ENCODE measurements around the gene JSRP1. TPM values are rescaled to one million over a fixed set of nuclear protein-coding genes. Genes with fewer than 3 reads are reported as not detected.
A peak's percentile ranks its signal among the peaks of the same experiment; 100 is the strongest.

The JSRP1 gene
- total RNA-seq, 4 donors from 2014 or later = 1.5 TPM; not detected in 3

DNA sequence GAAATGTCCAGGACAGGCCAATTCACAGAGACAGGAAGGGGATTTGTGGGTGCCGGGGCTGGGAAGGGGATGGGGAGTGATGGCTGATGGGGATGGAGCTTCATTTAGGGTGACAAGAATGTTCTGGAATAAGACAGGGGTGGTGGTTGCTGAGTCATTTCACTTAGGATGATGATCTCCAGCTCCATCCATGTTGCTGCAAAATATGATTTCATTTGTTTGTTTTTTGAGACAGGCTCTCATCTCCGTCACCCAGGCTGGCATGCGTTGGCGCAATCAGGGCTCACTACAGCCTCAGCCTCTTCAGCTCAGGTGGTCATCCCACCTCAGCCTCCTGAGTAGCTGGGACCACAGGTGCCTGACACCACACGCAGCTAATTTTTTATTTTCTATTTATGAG, 3.1 kb upstream of the JSRP1 start:
- WGBS, 2 donors = 74 to 79% methylated on average over 5 of the region's 5 CpGs
- peaks cover 0 to 3% (median 0%) of the 10 kb centered on the region in 4 donors for H3K27me3 ChIP-seq
- H3K4me1 ChIP-seq = peaks cover 0 to 13% (median 0%) of the 10 kb centered on the region in 3 donors
- no peak overlapping the region for H3K27ac ChIP-seq
- no peak overlapping the region for H3K4me3 ChIP-seq
- H3K9me3 ChIP-seq = no peaks in the 10 kb centered on the region
- DNase-seq = no peak
- intact Hi-C loops (cut with DNase I) = no loop called here
- TF ChIP-seq CTCF (IDR thresholded peaks at IDR 0.05) = no peak
- TF ChIP-seq POLR2A (IDR thresholded peaks at IDR 0.05) = no peak
- no peaks in the 10 kb centered on the region for H3K36me3 ChIP-seq

GRCh38 chr19:2255112-2255845, 938 bp downstream of the JSRP1 start:
- TF ChIP-seq POLR2A (IDR thresholded peaks at IDR 0.05) = no peak
- TF ChIP-seq CTCF (IDR thresholded peaks at IDR 0.05) = no peak
- Histone ChIP-seq H3K4me3 (no peak overlapping the region), H3K36me3 (no peaks in the 10 kb centered on the region), H3K27me3 (peaks cover 18 to 44% (median 26%) of the 10 kb centered on the region in 4 donors), H3K9me3 (no peaks in the 10 kb centered on the region), H3K27ac (no peak overlapping the region), H3K4me1 (peaks cover 24 to 45% (median 33%) of the 10 kb centered on the region in 3 donors)
- intact Hi-C loops (cut with DNase I) = no loop called here
- DNase-seq = no peak
- WGBS, 2 donors = 80 to 89% methylated on average over 3 to 7 of the region's 16 CpGs

- WGBS, 2 donors = 66 to 71% methylated on average over 16 to 18 of the region's 20 CpGs
- DNase-seq = no peak
- no peak for TF ChIP-seq POLR2A (IDR thresholded peaks at IDR 0.05)
- peak in 1 of 6 experiments; percentile 6 for TF ChIP-seq CTCF (IDR thresholded peaks at IDR 0.05)
- no peak overlapping the region for H3K27ac ChIP-seq
- peaks cover 23 to 54% (median 29%) of the 10 kb centered on the region in 4 donors for H3K27me3 ChIP-seq
- no peak overlapping the region for H3K4me3 ChIP-seq
- intact Hi-C loops (cut with DNase I) = no loop called here
- peaks cover 0 to 2% (median 0%) of the 10 kb centered on the region in 3 donors for H3K36me3 ChIP-seq
- H3K9me3 ChIP-seq = no peaks in the 10 kb centered on the region
- H3K4me1 ChIP-seq = peaks cover 27 to 48% (median 38%) of the 10 kb centered on the region in 3 donors
Observed at GRCh38 chr19:2254064-2254872, 1.9 kb downstream of the JSRP1 start.

DNA sequence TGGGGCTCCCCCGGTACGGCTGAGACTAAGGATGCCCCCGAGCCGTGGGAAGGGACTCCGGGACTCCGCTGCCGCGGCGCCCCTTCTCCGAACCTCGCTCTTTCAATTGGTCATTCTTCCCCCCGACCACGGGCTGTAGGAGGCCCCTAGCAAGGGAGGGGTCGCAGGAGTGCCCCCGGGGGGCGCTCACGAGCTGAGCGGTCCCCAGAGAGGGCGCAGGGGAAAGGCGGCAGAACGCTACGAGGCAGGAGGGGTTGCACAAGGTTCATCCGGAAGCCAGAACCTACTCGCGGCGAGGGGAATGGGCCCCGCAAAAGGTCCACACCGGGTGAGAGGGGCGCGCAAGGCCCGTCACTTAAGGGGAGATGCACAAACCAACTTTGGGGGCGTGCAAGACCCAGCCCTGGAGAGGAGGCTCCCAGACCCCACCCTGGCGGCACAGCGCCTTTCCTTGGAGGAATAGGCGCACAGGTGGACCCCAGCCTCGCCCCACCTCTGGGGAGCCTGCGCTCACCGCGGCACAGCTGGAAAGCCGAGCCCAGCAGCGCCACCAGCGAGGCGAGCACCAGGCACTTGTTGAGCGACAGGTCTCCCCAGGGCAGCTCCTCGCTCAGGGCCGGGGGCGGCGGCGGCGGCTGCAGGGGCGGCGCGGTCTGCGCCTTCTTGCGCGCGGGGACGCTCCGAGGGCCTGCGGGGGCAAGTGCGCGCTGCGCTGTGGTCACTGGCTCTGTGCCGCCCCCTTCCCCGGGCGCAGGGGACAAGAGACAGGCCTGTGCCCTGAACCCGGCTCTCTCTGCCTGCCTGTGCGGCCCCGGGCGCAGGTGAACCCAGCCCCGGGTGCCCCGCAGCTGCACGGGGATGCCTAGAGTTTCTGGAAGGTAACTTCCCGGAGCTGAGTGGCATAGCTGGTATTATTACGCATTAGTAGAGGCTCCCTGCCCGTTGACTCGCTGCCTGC, 2.8 kb downstream of the JSRP1 start:
- H3K9me3 ChIP-seq = no peaks in the 10 kb centered on the region
- peak overlapping the region in 2 of 4 donors; percentile 26 to 51 for H3K4me3 ChIP-seq
- peaks cover 0 to 11% (median 7%) of the 10 kb centered on the region in 3 donors for H3K36me3 ChIP-seq
- peaks cover 27 to 50% (median 38%) of the 10 kb centered on the region in 3 donors for H3K4me1 ChIP-seq
- 6 to 11% methylated on average over 7 to 9 of the region's 77 CpGs for WGBS, 2 donors
- peaks cover 23 to 58% (median 29%) of the 10 kb centered on the region in 4 donors for H3K27me3 ChIP-seq
- DNase-seq = no peak
- H3K27ac ChIP-seq = no peak overlapping the region
- TF ChIP-seq CTCF (IDR thresholded peaks at IDR 0.05) = no peak
- no peak for TF ChIP-seq POLR2A (IDR thresholded peaks at IDR 0.05)
- intact Hi-C loops (cut with DNase I) = no loop called here

Measured in esophagus squamous epithelium (tissue), 5 donors.